Stimulated activated CD8-positive, alpha-beta memory T cell treated with anti-CD3 and anti-CD28 coated beads, Interleukin-7, amount 100 ng/mL, for 24 hours (primary cell): ENCODE results near the gene TTC6.

ENCODE experiments used
- DNase-seq: peaks from one replicate; pipeline ENCODE4 v3.0.0-alpha.2; 2020; ENCODE audit warnings: low read depth

Gene TTC6

GRCh38 chr14:37597914-37598746 lies 2.7 kb downstream of the TTC6 start:
- DNase-seq: no peak

GRCh38 chr14:37598747-37599506 lies 3.5 kb downstream of the TTC6 start:
- no peak for DNase-seq

GRCh38 chr14:37599507-37600368 lies 4.3 kb downstream of the TTC6 start:
- DNase-seq: no peak

GRCh38 chr14:37600880-37601741 lies 5.7 kb downstream of the TTC6 start:
- no peak for DNase-seq

GRCh38 chr14:37601865-37602264 lies 6.4 kb downstream of the TTC6 start:
- DNase-seq: no peak

GRCh38 chr14:37602605-37603453 lies 7.4 kb downstream of the TTC6 start:
- no peak for DNase-seq

GRCh38 chr14:37603688-37604251 lies 8.3 kb downstream of the TTC6 start:
- no peak for DNase-seq

- DNase-seq: no peak
Observed at GRCh38 chr14:37606678-37607077, 11.2 kb downstream of the TTC6 start.

GRCh38 chr14:37608649-37609048 lies 13.2 kb downstream of the TTC6 start:
- no peak for DNase-seq

- DNase-seq: no peak
Observed at GRCh38 chr14:37610945-37611523, 15.6 kb downstream of the TTC6 start.

GRCh38 chr14:37615582-37616289 lies 20.3 kb downstream of the TTC6 start:
- DNase-seq: no peak

GRCh38 chr14:37616853-37617252 lies 21.4 kb downstream of the TTC6 start:
- no peak for DNase-seq

- no peak for DNase-seq
Observed at GRCh38 chr14:37617864-37618365, 22.5 kb downstream of the TTC6 start.

- no peak for DNase-seq
Observed at GRCh38 chr14:37618498-37619028, 23.1 kb downstream of the TTC6 start.

- DNase-seq: no peak
Observed at GRCh38 chr14:37620856-37621255, 25.4 kb downstream of the TTC6 start.

- no peak for DNase-seq
Observed at GRCh38 chr14:37622231-37622923, 26.9 kb downstream of the TTC6 start.

- DNase-seq: no peak
Observed at GRCh38 chr14:37623426-37623951, 28.1 kb downstream of the TTC6 start.

GRCh38 chr14:37623971-37624370 lies 28.5 kb downstream of the TTC6 start:
- DNase-seq: no peak
